Measurements from ENCODE around the gene TAOK3. TPM values are rescaled to one million over a fixed set of nuclear protein-coding genes. Genes with fewer than 3 reads are reported as not detected.

TAOK3 gene
- total RNA-seq, 2 donors from 2014 or later: 33.4 to 40.6 TPM

GRCh38 chr12:118109088-118109487, 263.6 kb downstream of the TAOK3 start:
- H3K4me3 Mint-ChIP-seq: no peak overlapping the region
- peaks cover 10% of the 10 kb centered on the region for H3K4me1 Mint-ChIP-seq
- WGBS, 2 experiments (ENCODE audit: insufficient coverage in 1 of 2, insufficient read length in 1 of 2): 100% methylated on average over 1 of the region's 1 CpG; no CpG with 5 or more reads in 1 of the 2 experiments
- Histone ChIP-seq H3K9me3 (ENCODE audit: control insufficient read depth, low read length) (no peaks in the 10 kb centered on the region), H3K27ac (ENCODE audit: low read depth, low read length) (no peak overlapping the region), H3K4me3 (ENCODE audit: low read length) (no peak overlapping the region), H3K27me3 (ENCODE audit: control insufficient read depth, insufficient read depth, low read length, poor library complexity, severe bottlenecking) (no peaks in the 10 kb centered on the region), H3K9ac (ENCODE audit: extremely low read depth, low read length, poor library complexity, severe bottlenecking) (no peak overlapping the region), H3K36me3 (ENCODE audit: control insufficient read depth, insufficient read depth, low read length) (no peaks in the 10 kb centered on the region), H3K4me1 (ENCODE audit: control insufficient read depth, insufficient read depth, low read length) (no peaks in the 10 kb centered on the region)
- no peak overlapping the region for H3K27ac Mint-ChIP-seq
- DNase-seq: no peak
- H3K36me3 Mint-ChIP-seq (ENCODE audit: low read depth): no peaks in the 10 kb centered on the region
- peaks cover 5% of the 10 kb centered on the region for H3K9me3 Mint-ChIP-seq
- H3K27me3 Mint-ChIP-seq (ENCODE audit: insufficient read depth): no peaks in the 10 kb centered on the region
- TF ChIP-seq CTCF (conservative IDR thresholded peaks at IDR 0.05): no peak

- Mint-ChIP-seq H3K4me1 (peaks cover 13% of the 10 kb centered on the region), H3K36me3 (ENCODE audit: low read depth) (no peaks in the 10 kb centered on the region), H3K27me3 (ENCODE audit: insufficient read depth) (no peaks in the 10 kb centered on the region), H3K9me3 (no peaks in the 10 kb centered on the region), H3K4me3 (no peak overlapping the region), H3K27ac (no peak overlapping the region)
- WGBS, 2 experiments (ENCODE audit: insufficient coverage in 1 of 2, insufficient read length in 1 of 2): 94 to 96% methylated on average over 6 to 8 of the region's 8 CpGs
- no peak overlapping the region for H3K9ac ChIP-seq (ENCODE audit: extremely low read depth, low read length, poor library complexity, severe bottlenecking)
- no peaks in the 10 kb centered on the region for H3K4me1 ChIP-seq (ENCODE audit: control insufficient read depth, insufficient read depth, low read length)
- H3K27ac ChIP-seq (ENCODE audit: low read depth, low read length): no peak overlapping the region
- TF ChIP-seq CTCF (conservative IDR thresholded peaks at IDR 0.05): no peak
- H3K9me3 ChIP-seq (ENCODE audit: control insufficient read depth, low read length): no peaks in the 10 kb centered on the region
- H3K36me3 ChIP-seq (ENCODE audit: control insufficient read depth, insufficient read depth, low read length): no peaks in the 10 kb centered on the region
- no peaks in the 10 kb centered on the region for H3K27me3 ChIP-seq (ENCODE audit: control insufficient read depth, insufficient read depth, low read length, poor library complexity, severe bottlenecking)
- no peak for DNase-seq
- no peak overlapping the region for H3K4me3 ChIP-seq (ENCODE audit: low read length)
Observed at GRCh38 chr12:118107694-118108093, 265.0 kb downstream of the TAOK3 start.

- H3K9me3 ChIP-seq (ENCODE audit: control insufficient read depth, low read length): no peaks in the 10 kb centered on the region
- H3K27me3 ChIP-seq (ENCODE audit: control insufficient read depth, insufficient read depth, low read length, poor library complexity, severe bottlenecking): no peaks in the 10 kb centered on the region
- no peaks in the 10 kb centered on the region for H3K36me3 ChIP-seq (ENCODE audit: control insufficient read depth, insufficient read depth, low read length)
- H3K27me3 Mint-ChIP-seq (ENCODE audit: insufficient read depth): no peaks in the 10 kb centered on the region
- peaks cover 19% of the 10 kb centered on the region for H3K4me1 Mint-ChIP-seq
- no peaks in the 10 kb centered on the region for H3K9me3 Mint-ChIP-seq
- no peak overlapping the region for H3K27ac Mint-ChIP-seq
- H3K4me1 ChIP-seq (ENCODE audit: control insufficient read depth, insufficient read depth, low read length): no peaks in the 10 kb centered on the region
- no peak for TF ChIP-seq CTCF (conservative IDR thresholded peaks at IDR 0.05)
- no peak overlapping the region for H3K4me3 ChIP-seq (ENCODE audit: low read length)
- H3K36me3 Mint-ChIP-seq (ENCODE audit: low read depth): no peaks in the 10 kb centered on the region
- H3K27ac ChIP-seq (ENCODE audit: low read depth, low read length): no peak overlapping the region
- no peak overlapping the region for H3K9ac ChIP-seq (ENCODE audit: extremely low read depth, low read length, poor library complexity, severe bottlenecking)
- DNase-seq: no peak
- 86 to 92% methylated on average over 1 to 4 of the region's 4 CpGs for WGBS, 2 experiments (ENCODE audit: insufficient coverage in 1 of 2, insufficient read length in 1 of 2)
- H3K4me3 Mint-ChIP-seq: no peak overlapping the region
Observed at GRCh38 chr12:118107011-118107410, 265.7 kb downstream of the TAOK3 start.

All from endodermal cell (in vitro differentiated cells).